Stimulated activated CD8-positive, alpha-beta memory T cell treated with anti-CD3 and anti-CD28 coated beads, Interleukin-4, amount 100 ng/mL, for 4 hours (primary cell): Measurements from ENCODE around the gene PPP3R1.
"Not testable (repeated sequence)": the region's sequence is repeated elsewhere in the genome, so short reads cannot be mapped to it uniquely, and the experiment has no call there.

Experiments
- DNase-seq, 2 donors: peaks; one replicate each; pipeline ENCODE4 v3.0.0-alpha.2; 2020; ENCODE audit warnings: low read depth in 2 of 2, low spot score in 1 of 2

PPP3R1 gene

DNA sequence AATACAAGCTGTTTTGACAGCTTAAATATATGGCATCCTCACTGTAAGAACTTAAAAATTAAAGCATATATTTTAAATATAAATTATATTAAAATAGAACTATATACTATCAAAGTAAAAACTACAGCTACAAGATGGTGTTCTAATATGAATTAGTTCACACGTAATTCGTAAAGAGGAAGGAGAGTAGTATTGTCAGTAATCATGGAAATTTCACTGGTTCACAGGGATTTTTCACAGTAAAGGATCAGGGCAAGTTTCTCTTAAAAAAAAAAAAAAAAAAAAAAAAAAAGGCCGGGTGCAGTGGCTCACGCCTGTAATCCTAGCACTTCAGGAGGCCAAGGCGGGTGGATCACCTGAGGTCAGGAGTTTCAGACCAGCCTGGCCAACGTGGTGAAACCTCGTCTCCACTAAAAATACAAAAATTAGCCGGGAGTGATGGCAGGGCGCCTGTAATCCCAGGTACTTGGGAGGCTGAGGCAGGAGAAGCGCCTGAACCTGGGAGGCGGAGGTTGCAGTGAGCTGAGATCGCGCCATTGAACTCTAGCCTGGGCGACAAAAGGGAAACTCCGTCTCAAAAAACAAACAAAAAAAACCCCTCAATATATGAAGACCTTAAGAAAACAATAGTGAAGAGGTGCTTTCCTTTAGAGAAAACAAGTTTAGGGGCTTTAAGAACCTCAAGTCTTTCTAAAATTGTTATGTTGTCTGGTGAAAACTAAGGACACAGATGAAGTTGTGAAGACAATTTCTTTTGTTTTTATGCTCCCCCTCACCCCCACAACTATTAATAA is 62.1 kb downstream of the PPP3R1 start:
- no peak for DNase-seq

DNA sequence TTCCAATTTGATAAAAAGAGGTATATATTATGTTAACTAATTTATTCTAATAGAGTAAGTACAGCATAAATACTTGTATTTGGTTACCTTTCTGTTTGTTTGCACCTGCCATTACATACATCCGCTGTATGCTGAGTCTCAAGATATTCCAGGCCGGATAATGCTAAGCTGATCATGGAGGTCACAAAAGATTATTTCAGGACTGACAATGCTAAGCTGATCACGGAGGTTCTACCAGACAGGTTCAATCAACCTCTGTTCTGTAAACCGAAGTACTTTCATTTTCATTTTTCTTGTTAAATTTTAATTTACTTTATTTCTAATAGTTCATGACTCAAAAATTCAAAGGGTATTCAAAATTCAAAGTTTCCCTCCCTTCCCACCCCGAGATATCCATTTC is 63.5 kb downstream of the PPP3R1 start:
- no peak for DNase-seq

DNA sequence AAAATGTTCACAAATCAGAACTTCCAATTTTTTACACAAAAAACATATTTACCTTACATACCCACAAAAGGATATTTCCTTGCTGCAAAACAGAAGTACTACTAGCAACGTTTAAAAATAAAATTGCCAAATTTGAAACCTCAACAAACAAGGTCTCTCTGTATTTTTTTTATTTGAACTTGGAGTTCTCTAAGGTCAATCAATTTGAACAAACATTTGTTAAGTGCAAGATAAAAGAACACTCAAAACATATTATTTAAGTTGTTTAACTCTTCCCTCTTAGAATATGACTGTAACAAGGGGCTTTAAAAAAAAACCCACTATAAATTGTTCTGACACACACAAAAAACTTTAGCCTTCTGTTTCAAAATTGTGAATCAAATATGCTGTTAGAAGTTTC is 65.0 kb downstream of the PPP3R1 start:
- no peak for DNase-seq

DNA sequence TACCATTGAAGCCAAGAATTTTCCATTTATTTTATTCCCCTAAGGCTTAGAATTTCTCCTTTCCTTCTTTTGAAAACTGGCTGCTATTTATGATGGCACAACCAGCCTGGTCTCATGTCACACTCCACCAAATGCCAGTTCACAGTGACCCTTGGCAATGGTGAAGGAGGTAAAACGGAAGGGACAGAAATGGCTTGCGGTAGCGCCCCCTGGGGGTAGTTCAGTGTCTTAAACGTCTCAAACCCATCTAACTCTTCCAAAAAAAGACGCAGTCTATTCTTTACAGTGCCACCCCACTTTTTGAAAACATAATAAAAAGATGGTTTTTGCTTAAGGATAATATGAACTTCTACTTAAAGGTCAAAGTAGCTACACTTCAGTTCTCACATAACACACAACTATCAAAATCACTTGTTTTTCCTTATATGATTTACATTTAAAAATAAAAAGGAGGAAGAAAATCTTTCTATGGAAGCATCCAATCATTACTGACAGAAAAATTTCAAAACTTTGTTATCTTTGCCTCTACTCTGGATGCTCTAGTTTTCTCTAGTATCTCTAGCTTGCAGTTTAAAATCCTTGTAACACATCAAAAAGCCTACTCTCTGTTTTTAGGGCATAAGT is 66.7 kb downstream of the PPP3R1 start:
- DNase-seq: peak; percentile 26 to 28

DNA sequence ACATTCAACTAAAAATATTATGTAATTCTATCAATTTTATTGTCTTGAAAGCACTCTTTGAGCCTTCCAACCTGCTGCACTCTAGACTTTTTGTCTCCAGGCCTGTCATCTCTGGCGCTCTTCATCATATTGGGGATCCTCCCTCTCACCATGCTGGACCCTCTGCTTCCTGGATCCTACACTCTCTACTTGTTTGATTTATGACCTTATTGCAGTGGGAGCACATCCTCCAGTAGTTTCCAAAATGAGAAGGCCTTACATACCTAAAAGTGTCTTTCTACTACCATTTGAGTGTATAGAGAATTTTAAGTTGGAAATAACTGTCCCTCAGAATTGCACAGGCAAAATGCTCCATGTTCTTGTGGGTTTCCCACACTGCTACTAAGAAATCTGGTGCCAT is 69.4 kb downstream of the PPP3R1 start:
- no peak for DNase-seq

DNA sequence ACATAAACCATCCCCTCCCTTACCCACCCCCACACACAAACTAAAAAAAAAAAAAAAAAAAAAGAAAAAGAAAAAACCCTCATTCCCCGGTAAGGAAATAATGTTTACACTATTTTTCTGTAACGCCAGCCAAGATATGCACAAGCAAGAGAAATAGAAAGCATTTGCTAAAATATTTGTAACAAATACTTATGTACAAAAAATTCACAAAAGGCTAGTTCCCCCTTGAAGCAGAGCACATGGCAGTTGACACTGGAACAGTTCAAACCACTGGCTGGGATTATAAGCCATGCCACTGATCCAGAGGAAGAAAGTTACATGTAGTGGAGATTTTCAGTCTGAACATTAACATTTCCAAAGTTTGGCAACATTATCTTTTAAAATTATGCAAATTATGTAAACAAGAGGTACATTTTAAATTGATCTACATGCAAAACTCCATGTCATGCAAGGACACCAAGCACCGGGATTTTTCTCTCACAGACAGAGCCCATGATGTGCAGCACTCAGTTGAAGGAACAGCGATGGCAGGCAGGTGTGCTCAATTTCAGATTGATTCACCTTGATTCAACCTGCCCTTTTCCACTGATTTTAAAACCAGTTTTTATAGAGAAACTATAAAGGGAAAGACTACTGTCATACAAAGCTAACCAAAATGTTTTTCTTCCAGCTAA is 73.2 kb downstream of the PPP3R1 start:
- no peak for DNase-seq

DNA sequence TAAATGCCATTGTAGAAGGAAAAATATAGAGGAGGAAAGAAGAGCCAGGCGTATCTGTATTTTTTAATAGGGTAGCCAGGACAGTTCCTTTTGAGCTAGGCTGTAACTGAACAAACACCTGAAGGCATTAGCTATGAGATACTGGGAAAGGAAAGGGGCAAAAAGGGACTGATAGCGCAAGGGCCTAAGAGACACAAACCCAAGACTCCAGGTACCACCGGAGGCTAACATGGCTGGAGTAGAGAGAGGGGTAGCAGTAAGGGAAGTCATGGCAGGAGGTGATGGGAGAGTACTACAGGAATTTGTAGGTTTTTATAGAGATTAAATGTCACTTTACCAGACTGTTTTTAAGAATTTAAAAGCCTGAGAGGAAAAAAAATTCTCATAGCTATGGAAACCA is 73.9 kb downstream of the PPP3R1 start:
- no peak for DNase-seq

DNA sequence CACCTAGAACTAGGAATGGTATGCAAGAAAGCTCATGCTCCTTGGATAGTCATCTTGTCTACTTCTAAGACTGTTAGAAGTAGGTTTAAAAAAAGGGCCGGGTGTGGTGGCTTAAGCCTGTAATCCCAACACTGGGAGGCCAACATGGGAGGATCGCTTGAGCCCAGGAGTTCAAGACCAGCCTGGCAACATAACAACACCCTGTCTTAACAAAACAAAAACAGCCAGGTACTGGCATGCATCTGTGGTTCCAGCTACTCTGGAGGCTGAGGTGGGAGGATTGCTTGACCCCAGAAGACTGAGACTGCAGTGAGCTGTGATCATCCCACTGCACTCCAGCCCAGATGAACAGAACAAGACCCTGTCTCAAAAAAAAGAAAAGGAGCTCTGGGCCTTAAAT is 74.8 kb downstream of the PPP3R1 start:
- no peak for DNase-seq

DNA sequence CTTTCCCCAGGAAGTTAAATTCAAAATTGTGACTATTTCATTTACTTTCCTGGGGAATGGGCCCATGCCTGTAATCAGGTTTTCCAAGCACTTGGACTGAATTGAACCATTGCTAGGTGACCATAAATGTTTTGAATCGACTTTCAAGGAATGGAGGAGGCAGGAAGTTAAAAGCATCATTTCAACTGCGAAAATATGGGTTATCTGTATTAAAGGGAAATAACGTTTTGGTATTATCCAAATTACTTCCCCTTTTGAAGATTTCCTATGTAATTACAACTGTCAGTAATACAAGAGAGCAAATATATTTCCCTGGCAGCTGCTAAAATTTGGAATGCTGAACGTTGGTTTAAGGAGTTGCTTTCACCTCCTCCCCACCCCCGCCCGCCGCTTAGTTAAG is 75.7 kb downstream of the PPP3R1 start:
- no peak for DNase-seq

DNA sequence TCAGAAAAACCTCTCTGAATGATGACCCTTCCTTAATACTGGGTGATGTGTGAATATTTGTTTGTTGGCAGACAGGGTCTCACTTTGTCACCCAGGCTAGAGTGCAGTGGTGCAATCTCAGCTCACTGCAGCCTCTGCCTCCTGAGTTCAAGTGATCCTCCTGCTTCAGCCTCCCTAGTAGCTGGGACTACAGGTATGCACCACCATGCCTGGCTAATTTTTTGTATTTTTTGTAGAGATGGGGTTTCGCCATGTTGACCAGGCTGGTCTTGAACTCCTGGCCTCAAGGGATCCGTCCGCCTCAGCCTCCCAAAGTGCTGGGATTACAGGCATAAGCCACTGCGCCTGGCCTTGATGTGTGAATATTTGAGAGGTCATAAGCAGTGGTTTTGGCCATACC is 77.1 kb downstream of the PPP3R1 start:
- DNase-seq: not testable (repeated sequence)

DNA sequence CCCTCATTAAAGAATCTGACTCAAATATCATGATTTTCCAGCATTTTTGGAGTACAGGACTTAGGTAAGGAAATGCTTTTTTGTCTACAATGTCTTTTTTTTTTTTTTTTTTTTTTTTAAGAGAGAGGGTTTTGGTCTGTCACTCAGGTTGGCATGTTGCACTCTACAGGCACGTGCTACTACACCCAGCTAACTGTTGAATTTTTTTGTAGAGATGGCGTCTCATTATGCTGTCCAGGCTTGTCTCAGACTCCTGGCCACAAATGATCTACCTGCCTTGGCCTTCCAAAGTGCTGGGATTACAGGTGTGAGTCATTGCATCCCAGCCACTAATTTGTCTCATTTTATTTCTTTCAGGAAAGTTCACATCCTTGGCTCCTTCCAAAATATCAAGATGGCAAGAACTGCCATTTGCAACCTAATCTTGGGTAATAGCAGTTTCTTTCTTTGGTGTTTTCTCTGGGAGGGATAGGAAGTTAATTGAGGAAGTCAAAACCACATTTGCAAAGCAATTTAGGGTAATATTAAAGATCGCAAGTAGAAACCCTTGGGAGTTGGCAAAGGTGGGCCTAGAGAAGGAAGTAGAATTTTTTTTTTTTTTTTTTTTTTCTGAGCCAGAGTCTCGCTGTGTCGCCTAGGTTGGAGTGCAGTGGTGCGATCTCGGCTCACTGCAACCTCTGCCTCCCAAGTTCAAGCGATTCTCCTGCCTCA is 79.2 kb downstream of the PPP3R1 start:
- DNase-seq: no peak

DNA sequence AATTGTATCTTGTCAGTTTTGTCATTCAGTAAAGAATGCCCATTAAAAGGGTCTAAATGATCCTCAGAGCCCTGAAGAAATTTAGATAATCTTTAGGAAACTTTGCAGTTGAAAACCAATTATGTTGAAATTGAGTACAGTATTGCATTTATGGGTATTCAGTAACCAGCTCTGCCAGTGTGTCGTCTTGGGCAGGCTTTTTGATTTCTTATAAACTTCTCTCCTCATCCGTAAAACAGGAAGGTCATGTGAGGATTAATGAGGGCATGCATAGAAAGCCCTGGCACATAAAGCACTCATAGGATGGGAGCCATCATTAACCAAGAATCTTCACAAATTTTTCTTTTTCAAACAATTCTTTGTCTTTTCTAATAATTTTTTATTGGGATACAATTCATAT is 79.8 kb downstream of the PPP3R1 start:
- DNase-seq: no peak

DNA sequence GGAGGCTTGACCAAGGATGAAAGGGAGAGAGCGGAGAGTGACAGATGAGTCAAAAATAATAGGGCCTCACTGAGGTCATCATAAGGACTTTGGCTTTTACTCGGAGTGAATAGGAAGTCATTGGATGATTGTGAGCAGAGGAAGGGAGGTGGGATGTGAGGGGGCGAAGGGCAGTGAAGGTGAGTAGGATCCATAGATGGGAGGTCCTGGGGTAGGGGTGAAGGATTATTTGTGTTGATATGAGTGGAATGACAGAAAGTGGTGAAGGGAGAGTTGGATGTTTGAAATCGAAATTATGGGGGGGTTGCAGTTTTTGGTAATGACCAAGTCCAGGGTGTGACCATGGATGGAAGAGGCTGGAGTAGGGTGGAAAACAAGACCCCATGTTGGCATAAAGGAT is 80.6 kb downstream of the PPP3R1 start:
- no peak for DNase-seq

DNA sequence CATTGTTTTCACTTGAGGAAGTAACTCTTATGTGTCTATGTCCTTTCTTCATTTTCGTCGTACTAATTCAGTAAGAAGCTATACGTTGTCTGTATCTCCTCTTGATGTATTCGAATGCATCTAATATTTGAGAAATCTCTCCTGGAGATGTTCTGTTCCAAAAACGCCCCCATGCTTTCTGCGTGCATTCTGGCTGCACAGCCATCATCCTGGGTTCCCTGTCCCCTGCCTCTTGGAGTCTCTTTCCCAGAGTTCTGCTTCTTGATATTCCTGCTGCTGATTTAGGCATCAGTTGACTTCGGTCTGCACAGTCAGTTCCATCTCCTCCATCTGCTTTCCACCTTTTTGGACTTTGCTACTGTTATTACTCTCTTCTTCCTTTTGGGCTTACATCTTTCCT is 81.2 kb downstream of the PPP3R1 start:
- no peak for DNase-seq

DNA sequence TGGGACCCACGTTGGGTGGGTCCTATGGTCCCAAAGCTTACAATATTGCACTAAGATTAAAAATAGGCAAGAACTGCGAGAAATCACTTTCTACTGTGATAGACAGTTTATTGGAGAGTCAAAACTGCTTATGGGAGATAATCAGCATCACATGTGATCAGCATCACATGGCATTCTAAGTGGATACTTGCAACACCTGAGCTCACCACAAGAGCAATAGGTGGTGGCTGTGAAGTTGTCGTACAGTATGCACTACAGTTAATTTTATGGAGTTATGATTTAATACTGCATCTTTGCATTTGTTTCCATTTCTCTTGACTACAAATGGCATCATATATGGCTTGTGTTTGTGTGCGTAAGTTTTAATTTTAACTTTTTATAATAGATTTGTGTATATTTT is 83.0 kb downstream of the PPP3R1 start:
- DNase-seq: no peak

DNA sequence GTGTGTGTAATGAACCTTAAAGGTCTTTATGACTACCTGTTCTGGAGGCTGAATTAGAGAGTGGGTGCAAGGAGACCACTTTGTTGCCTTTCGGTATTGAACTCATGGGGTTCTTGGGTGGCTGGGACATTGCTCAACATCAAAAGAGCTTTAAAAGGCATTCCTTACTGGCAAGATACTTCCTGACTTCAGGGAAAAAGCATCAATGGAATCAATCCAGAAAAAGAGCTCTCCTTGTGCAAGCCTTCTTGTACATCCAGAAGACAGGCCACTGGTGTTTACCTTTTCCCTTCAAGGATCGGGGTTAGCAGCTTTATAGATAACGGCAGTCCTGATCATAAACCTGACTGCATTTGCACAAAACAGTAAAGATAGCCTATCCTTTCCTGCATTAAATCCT is 85.1 kb downstream of the PPP3R1 start:
- no peak for DNase-seq

DNA sequence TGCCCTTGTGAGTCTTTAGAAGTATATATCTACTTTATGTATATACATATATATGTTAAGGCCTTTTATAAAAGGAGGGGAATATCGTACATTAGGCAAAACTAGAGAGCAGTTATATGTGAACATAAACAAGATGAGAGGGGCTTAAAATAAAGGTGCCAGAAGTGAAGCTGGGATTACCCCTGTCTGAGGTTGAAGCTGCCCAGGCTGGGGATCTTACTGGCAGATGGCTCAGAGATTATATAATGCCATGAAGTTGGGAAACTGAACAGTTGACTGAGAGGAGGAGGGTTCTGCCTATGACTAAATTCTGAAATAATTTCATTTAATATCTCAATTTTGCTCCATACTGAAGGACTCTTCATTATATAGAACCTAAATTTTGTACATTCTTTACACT is 88.7 kb downstream of the PPP3R1 start:
- DNase-seq: no peak

DNA sequence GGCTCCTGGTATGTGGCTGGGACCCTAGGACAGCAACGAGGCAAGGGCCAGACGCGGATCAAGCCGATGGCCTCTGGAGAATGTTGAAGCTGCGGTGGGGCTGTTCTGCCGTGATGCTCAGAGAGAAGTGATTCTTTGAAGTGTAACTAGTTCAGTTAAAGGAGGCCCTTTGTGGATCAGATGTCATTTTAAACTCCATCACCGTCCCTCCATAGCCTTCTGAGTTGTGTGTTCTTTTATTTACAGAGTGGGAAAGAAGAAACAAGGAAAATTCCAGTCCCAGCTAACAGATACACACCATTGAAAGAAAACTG is 94.2 kb downstream of the PPP3R1 start:
- DNase-seq: no peak

DNA sequence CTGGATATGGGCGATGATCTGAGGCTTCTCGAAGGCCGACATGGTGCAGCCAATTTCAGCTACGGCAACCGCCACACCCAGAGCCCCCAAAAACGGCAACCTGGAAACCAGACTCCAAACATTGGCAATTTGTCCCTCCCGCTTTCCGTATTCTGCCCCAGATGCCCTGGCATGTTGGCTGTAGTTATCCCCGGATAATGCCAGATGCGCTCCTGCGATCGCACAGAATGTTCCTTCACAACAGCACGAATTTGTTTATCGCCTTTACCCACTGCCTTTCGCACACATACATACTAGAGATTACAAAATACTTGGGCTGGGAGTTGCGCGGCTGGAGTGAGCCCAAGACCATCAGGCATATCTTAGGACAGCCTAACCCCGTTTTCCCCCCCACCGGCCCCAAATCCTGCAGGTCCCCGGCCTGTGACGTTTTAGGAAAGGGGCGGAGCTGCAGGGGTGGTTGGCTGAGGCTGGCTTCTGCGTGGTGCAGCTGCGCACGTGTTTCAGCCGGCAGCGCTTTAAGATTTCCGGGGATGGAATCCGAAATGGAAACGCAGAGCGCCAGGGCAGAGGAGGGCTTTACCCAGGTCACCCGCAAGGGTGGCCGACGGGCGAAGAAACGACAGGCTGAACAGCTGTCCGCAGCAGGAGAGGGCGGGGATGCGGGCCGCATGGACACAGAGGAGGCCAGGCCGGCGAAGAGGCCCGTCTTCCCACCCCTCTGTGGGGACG is 94.8 kb downstream of the PPP3R1 start, which contains the start of gene PNO1:
PNO1 (plus strand) TSS at position 487 of the 732 bp plus-strand sequence; CDS start at position 534, 47 bp downstream.
- peak; percentile 92 to 96 for DNase-seq

DNA sequence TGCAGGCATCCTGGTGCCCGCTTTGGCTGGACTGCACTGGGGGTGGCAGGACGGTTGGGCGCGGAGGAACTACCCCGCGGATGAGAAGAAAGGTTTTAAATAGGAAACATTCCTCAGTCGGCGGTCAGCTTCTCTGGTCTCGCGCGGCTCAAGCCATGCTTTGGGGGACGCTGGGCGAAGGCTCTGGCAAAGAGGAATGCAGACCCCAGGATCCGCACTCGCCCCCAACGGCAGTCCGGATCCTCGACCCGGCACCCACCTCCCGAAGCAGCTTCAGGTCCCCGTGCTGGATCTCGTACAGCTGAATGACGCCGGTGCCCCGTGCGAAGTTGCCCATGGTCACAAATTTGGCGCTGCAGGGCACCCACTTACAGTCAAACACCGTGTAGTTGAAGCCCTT is 95.3 kb downstream of the PPP3R1 start:
- peak in 1 of 2 donors; percentile 1 for DNase-seq

DNA sequence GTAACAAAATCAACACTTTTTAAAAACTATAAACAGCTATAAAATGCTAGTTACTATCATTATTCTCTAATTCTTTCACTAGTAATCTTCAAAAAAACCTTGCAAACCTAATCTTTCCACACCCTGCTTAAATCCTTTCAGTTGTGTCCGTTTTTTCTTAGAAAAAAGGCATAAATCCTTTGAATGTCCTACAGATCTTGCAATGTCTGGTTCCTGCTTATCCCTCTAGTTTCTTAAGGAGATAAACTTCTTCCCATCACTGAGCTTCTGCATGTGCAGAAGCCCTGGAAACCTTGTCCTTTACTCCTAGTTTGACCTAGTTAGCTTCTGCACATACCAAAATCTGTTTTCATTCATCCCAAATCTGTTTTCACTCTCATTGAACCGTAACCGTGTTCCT is 95.9 kb downstream of the PPP3R1 start:
- no peak for DNase-seq
